ENCODE results near the gene GPBAR1.
"Not testable (repeated sequence)": the region's sequence is repeated elsewhere in the genome, so short reads cannot be mapped to it uniquely, and the experiment has no call there.

The GPBAR1 gene

GRCh38 chr2:218267259-218267658, 6.4 kb downstream of the GPBAR1 start:
- no peak for DNase-seq

GRCh38 chr2:218269900-218270720, 9.3 kb downstream of the GPBAR1 start, which contains the start of the genes AAMP and PNKD:
TSS of gene AAMP (minus strand) at chr2:218270137. CDS start at chr2:218270086, 51 bp downstream.
TSS of gene PNKD (plus strand) at chr2:218270519. CDS start at chr2:218270536, 17 bp downstream.
- peak; percentile 89 to 100 (median 99) for DNase-seq

GRCh38 chr2:218270721-218271486, 10.1 kb downstream of the GPBAR1 start:
- peak in 3 of 51 donors; percentile 38 to 64 (median 58) for DNase-seq

GRCh38 chr2:218271487-218271797, 10.6 kb downstream of the GPBAR1 start:
- DNase-seq, result no peak

GRCh38 chr2:218271865-218272530, 11.2 kb downstream of the GPBAR1 start:
- no peak for DNase-seq

- DNase-seq, result peak in 49 of 51 donors; percentile 28 to 92 (median 70)
Observed at GRCh38 chr2:218272531-218273212, 11.9 kb downstream of the GPBAR1 start.

- DNase-seq, result not testable (repeated sequence)
Observed at GRCh38 chr2:218273214-218273907, 12.5 kb downstream of the GPBAR1 start.

- DNase-seq, result no peak
Observed at GRCh38 chr2:218273908-218274249, 13.1 kb downstream of the GPBAR1 start.

GRCh38 chr2:218274586-218274985, 13.8 kb downstream of the GPBAR1 start:
- DNase-seq, result no peak

GRCh38 chr2:218275371-218276072, 14.7 kb downstream of the GPBAR1 start:
- DNase-seq, result no peak

- no peak for DNase-seq
Observed at GRCh38 chr2:218276986-218277755, 16.4 kb downstream of the GPBAR1 start.

- no peak for DNase-seq
Observed at GRCh38 chr2:218277921-218278320, 17.1 kb downstream of the GPBAR1 start.

- no peak for DNase-seq
Observed at GRCh38 chr2:218278531-218279360, 17.9 kb downstream of the GPBAR1 start.

GRCh38 chr2:218280260-218280870, 19.6 kb downstream of the GPBAR1 start:
- no peak for DNase-seq

- DNase-seq, result peak in 1 of 51 donors; percentile 15
Observed at GRCh38 chr2:218281449-218281848, 20.6 kb downstream of the GPBAR1 start.

GRCh38 chr2:218282173-218282991, 21.6 kb downstream of the GPBAR1 start:
- peak in 39 of 51 donors; percentile 15 to 76 (median 57) for DNase-seq

All from hypothalamus (tissue), 51 donors.